Iris pigment epithelial cell (primary cell): ENCODE data around the gene DENND2D.
A peak's percentile ranks its signal among the peaks of the same experiment; 100 is the strongest.

ENCODE experiments used
- DNase-seq: peaks from one replicate; pipeline ENCODE4 v3.0.0-alpha.2; 2011; ENCODE audit warnings: low read depth

Gene DENND2D

DNA sequence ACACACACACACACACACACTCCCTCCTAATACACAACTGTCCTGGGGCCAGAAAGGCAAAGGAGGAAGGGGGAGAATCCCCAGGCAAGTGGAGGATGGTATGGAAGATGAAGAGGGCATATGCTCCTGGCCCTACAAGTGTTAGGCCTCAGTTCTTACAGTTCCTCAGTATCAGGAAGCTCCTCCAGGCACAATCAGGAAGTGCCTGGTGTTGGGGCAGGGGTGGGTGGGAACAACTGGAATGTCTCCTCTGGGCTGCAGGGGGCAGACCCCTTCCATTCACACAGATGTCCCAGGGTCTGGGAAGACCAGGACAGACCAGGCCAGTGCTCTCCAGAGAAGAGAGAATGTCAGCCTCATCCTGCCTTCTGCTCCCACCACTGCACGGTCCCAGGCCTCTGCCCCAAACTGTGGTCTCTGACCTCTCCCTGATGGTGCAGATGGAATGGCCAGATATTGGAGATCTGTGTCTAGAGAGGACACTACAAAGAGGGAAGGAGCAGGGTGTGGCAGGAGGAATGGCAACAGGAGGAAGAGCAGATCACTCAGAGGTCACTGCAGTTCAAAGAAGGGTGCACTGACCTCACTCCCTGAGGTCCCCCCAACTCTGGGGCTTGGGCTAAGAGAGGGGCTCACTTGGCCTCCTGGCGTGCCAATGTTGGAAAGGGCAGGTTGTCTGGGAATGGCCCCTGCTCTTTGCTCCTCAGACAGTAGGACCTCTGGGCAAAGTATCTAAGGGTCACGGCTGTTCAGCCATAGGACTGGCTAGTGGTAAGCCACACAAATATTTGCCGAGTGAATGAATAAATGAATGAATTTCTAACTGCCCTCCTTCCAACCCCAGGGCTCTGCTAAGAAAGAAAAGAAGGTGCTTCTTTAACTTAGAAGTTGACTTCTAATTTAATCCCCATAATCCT, 2.5 kb upstream of the DENND2D start:
- no peak for DNase-seq

- no peak for DNase-seq
These were observed 1.9 kb upstream of the DENND2D start for GRCh38 chr1:111202366-111202706.

DNA sequence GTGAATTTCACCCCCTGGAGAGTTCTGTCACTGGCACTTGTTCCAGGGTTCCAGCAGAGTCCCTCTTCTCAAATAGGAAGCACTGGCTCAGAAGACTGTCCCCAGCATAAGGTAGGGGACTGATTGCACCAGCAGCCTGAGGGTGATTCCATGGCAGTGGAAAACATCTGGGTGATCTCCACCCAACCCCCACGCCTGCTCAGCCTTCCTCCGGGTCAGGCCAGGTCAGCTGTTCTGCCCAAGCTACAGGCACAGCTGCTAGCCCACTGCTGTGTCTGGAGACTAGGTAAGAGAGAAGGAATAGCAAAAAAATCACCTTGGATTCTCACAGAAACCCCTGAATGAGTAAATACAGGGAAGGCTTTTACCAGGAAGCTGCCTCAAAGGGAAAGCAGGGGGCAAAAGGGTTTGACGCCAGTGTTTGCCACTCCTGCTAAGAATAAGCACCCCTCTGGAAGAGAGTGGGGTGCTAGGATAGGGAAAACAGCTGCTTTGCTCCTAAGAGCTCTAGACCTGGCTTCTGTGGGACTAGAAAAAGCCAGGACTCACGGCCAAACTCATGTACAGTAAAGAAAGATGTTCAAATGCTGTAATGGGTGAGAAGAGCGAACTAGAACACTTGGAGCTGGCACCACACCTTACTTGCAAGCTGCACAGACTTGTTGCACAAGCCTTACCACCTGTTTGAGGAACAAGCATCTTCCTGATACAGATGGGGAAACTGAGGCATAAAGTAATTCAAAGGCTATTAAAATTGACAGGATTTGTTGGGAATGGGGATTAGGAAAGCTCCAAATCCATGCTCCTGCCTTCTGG, 1.0 kb upstream of the DENND2D start:
- no peak for DNase-seq

DNA sequence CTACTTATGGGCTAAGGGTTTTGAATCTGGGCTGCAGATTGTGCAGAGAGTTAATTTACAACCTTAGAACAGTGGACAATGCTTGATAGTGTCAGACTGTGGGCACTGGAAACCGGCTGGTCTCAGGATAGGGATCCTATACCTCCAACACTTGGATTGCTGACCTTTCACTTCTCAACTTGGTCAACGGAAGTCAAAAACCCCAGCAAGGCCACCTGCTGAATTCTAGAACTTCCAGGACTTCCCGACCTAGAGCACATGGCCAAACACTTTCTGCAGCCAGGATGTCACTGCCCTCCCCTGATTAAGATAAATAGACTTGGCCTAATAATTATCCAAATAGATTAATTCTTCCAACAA, 336 bp upstream of the DENND2D start:
- DNase-seq, result no peak

DNA sequence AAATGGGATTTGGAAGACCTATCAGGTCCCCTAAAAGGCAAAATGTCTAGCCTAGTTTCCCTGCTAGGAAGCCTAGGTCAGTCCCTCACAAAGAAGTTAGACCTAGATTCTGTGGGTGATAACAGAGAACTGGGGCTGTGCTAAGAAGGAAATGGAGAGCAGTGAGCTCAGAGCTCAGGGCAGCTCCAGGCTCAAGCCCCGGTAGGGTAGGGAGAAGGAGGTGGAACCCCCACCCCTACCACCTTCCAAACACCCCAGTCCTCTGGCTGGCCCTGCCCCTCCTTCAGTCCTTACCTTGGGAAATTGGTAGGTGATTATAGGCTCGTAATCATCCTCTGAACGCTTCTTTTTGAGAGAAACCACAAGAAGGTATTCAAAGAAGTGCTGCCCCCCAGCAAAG, 1.1 kb downstream of the DENND2D start:
- no peak for DNase-seq

DNA sequence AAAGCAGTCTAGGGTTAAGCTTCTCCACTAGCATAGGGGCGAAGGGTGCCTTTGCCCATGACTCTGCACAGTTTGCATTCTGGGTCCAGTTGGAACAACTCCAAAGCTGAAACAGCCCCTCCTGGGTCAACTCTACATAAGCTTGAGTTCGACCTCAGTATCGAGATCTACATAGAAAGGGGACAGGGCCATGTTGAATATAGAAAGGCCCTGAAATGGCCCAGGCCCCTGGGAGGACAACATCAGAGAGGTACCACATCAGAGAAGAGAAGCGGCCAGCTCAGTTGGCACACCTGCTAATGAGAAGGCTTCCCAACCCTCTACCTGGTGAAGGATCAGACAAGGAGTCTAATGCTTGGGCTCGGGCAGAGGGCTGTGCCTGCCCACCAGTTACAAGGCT, 1.6 kb downstream of the DENND2D start:
- DNase-seq, result no peak

GRCh38 chr1:111197598-111198284, 2.7 kb downstream of the DENND2D start:
- DNase-seq, result peak; percentile 28

DNA sequence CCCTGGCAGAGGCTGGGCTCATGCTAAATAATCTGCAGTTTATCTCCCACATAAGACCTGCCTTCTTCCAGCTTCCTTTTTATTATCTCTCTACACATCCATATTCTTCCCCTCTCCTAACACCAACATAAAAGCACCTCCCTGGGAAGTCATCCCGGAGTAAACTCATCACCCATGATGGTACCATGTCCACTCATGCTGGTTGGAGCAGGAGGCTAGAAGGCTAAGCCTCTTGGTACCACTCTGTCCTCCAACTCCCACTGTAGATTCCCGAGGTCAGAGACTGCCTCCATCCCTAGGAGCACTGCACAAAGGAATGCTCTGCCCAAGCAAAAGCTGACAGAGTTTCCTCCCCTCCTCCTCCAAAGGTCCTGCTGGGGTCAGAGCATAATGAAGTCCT, 4.2 kb downstream of the DENND2D start:
- DNase-seq, result no peak

DNA sequence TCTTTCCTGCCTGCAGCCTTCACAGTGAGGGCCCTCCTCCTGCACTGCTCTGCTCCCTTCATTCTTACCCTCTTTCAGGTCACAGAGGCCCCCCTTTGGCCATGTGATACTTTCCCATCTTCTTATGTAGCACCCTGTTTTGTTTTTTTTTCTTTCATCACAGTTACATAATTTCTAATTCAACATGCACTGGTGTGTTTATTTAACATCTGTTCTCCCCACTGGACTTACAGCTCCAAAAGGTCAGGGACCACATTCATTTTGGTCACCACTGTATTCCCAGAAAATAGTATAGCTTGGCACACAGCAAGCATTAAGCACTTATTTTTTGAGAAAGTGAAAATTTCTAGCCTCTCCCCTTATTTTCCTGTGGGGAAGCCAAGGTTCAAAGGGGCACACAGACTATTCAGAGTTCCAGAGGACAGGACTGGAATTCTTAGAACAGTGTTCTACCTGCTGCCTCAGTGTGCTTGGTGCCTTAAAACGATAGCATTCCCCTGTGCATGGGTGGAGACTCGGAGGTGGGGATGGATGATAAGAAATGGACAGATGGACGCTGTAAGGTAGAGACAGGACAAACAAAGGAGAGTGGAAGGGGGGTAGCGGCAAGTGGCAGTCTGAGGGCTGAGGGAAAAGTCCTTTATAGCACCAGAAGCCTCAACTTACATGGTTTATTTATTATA, 5.3 kb downstream of the DENND2D start:
- DNase-seq, result no peak

DNA sequence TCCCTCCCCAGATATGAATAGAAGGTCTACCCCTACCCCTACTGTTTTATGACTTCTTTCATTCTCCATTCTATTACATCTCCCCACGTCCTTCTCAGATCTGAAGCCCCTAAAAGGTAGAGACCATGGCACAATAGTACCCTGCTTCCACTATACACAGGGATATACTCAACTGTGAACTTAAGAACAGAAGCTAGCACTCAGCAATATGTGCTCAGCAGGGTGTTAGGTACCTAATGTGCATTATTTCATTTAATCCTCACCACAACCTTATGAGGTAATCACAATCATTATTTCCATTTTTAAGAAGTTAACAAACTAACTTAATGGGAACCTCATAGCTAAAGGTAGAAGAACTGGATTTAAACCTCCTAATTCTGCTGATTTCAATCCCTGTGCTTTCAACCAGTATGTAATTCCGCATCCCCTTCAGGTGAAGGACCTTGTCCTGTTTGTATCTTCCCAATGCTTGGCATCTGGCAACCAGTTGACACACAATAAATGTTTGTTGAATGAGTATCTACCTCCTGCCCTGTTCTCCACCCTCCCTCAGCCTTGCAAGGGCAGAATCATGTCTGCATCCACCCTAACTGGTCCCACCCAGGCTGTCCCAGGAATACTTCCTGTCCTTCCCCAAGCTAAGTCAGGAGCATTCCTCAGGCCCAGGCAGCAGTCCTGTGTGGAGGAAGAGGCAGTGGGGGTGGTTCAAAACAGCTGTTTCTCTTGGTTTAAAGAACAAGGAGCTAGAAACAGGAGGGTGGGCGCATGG, 6.5 kb downstream of the DENND2D start:
- DNase-seq, result no peak

DNA sequence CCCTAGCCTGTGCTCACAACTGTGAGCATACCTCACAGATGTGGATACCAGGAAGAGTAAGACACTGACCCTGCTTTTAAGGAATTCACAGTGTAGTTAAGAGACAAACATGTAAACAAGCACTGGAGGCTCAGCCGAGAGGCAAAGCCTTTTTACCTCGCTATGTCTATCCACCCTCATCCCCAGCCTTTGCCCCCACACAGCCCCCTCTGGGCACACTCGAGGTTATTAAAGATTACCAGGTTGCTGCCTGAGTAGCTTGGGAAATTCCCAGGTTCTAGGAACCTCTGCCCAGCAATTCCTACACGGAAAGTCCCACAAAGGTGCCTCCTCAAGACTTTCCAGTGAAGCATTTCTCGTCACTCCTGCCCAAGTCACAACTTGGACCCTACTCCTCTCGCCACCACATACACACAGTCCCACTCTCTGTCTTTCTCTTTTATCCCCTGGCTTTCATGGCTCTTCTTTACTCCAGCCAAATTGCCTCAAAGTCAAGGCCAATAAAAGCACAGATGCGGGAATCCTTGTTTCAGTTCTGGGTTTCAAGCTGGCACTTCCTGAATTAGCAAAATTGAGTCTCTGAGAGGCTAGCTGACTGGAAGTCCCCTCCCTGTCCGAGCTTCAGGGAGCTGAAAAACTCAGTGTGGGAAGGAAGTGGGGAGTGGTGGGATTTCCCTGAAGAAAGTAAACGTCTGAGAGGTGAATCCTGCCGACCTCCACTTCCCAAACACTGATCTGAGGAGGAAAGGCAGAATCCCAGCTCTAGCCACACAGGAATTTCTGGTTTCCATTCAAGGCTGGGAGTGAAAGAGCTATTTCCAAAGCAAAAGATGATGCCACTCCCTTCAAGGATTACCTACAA, 7.6 kb downstream of the DENND2D start:
- peak; percentile 21 for DNase-seq

DNA sequence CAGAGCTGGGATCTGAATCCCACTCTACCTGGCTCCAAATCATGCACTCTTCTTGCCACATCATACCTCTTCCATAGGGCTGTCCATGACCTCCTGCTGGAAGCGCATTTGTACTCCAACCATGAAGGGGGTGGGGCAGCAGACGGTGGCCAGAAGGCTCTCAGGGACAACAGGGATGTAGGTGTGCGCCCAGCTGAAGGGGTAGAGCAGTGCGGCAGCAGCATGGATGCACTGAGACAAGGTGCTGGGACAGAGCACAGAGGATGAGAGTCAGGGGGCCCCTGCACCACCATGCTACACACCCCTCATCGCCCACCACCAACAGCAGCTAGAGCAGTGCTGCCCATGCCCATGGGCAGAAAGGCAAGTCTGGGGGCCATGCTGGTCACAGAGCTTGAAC, 8.4 kb downstream of the DENND2D start:
- no peak for DNase-seq

DNA sequence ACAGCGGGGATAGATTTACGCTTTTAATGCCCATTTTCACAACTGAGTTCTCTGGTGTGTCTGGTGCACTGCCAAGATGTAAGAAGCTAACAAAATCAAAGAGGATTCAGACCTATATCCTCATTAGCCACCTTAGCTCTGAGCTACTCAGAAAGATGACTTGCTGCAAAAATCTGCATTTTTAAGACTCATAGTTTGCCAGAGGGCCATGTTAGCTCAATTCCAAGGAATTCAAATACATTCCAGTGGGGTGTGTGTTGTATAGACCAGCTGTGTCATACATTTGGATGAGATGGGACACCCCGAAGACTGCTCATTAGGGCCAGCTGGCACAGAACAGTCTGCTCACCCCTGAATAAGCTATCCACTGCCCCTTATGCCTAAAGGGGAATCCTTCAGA, 8.9 kb downstream of the DENND2D start:
- peak; percentile 57 for DNase-seq

- DNase-seq, result peak; percentile 38
These were observed 9.5 kb downstream of the DENND2D start for GRCh38 chr1:111190931-111191451.

DNA sequence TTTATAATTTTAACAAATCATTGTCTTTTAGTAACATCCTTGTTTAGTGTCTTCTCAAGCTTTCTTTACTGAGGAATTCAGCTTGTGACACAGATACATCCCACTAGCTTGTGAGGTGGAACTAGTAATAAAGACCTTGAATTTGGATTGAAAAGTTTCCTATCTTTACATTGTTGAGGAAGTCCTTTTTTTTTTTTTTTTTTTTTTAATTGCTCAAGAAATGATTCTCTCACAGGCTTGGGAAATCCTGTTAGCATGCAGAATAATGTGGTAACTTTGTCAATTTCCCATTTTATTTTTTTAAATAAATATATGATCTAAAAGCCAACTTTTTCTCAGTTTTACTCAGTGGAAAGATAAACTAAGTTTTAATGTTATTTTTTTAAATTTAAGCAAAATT, 15.8 kb downstream of the DENND2D start:
- DNase-seq, result no peak

GRCh38 chr1:111183308-111184069, 17.0 kb downstream of the DENND2D start:
- no peak for DNase-seq

GRCh38 chr1:111182052-111182451, 18.4 kb downstream of the DENND2D start:
- no peak for DNase-seq

DNA sequence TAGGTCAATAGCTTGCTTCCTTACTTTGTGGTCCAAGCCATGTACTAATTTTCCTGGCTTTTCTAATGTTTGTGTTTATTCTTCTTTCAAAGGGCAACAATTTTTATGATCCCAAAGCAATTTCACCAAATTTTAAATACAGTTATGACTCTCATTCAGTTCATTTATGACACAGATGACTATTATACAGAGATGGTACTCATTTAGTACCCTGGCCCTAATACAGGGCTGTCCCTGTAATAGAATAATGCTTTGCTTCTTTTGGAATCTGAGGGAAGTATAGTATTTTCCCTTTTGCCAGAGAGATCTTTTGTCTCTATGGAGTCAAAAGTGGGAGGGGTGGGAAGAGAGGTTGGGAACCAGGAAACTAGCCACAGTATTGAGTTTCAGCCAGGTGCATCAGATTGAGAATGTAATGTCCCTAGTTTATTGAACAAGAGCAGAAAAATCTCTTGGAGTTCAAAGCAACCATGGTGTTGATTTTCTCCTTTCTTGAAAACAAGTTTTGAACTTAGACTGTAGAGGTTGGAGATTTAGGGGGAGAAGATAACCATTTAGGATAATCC, 20.4 kb downstream of the DENND2D start:
- DNase-seq, result no peak

DNA sequence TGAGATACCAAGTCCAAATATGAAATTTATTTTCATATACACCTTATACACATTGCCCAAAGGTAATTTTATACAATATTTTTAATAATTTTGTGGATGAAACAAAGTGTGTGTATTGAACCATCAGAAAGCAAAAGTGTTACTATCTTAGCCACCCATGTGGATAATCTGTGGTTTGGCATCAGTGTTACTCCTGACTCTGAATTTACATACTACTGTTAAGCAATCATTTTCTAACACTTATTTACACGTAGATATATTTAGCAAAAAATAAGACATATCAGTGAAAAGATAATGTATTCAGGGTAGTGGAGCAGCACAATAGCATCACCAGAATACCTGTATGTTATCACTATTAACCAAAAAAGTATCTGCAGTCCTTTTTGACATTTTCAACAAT, 23.8 kb downstream of the DENND2D start:
- DNase-seq, result no peak
